Lung (tissue), 12 donors: ENCODE measurements around the gene CAST. TPM values are rescaled to one million over a fixed set of nuclear protein-coding genes. Genes with fewer than 3 reads are reported as not detected.
"Not testable (repeated sequence)": the region's sequence is repeated elsewhere in the genome, so short reads cannot be mapped to it uniquely, and the experiment has no call there.

Experiments used
- ATAC-seq: fragments of 200-7000 bp; cut with Tn5 transposase; one replicate; pipeline ENCODE4 v1.9.1; 2020; ENCODE audit warnings: moderate number of reproducible peaks; ENCODE audit not compliant: insufficient read depth, low FRiP score
- DNase-seq, 3 donors: peaks; one replicate each; pipeline ENCODE4 v3.0.0-alpha.2; 2013 to 2017
- H3K27ac ChIP-seq, 2 donors: one replicate each; pipeline ENCODE4 v1.5.1; 2013; ENCODE audit warnings: mild to moderate bottlenecking in 2 of 2, moderate library complexity in 2 of 2, control low read depth in 1 of 2, inconsistent platforms in 1 of 2, low read depth in 1 of 2, low read length in 1 of 2
- H3K27me3 ChIP-seq, 3 donors: one replicate each; pipeline ENCODE4 v1.5.1; 2013; ENCODE audit warnings: low read length in 2 of 3; ENCODE audit not compliant: control insufficient read depth in 3 of 3, insufficient read depth in 3 of 3
- H3K36me3 ChIP-seq, 4 donors: one replicate each; pipeline ENCODE4 v1.5.1; 2013; ENCODE audit warnings: low read length in 4 of 4, mild to moderate bottlenecking in 1 of 4, moderate library complexity in 1 of 4; ENCODE audit not compliant: control insufficient read depth in 4 of 4, insufficient read depth in 4 of 4
- H3K4me1 ChIP-seq, 5 donors: one replicate each; pipeline ENCODE4 v1.5.1; 2013; ENCODE audit warnings: low read length in 5 of 5, mild to moderate bottlenecking in 2 of 5, moderate library complexity in 1 of 5; ENCODE audit not compliant: control insufficient read depth in 5 of 5, insufficient read depth in 5 of 5
- H3K4me3 ChIP-seq: one replicate; pipeline ENCODE4 v1.5.1; 2013; ENCODE audit warnings: mild to moderate bottlenecking, control low read depth, moderate library complexity
- H3K9ac ChIP-seq, 2 donors: one replicate each; pipeline ENCODE4 v1.5.1; 2013; ENCODE audit warnings: low read length in 2 of 2, control low read depth in 1 of 2; ENCODE audit not compliant: insufficient read depth in 1 of 2
- H3K9me3 ChIP-seq, 4 donors: one replicate each; pipeline ENCODE4 v1.5.1; 2013; ENCODE audit warnings: low read length in 3 of 4, mild to moderate bottlenecking in 1 of 4, moderate library complexity in 1 of 4; ENCODE audit not compliant: control insufficient read depth in 4 of 4, insufficient read depth in 3 of 4
- CTCF ChIP-seq: IDR thresholded peaks from 2 replicates; pipeline ENCODE4 v1.5.1; 2012; ENCODE audit warnings: mild to moderate bottlenecking; ENCODE audit errors: control extremely low read depth, extremely low read depth
- WGBS, 2 donors: extraction: QIAGEN DNeasy Blood & Tissue Kit; methylation state at CpG; one replicate each; pipeline ENCODE4 v1.1.7; 2013; 5-methylcytosine and 5-hydroxymethylcytosine counted together
- polyA plus RNA-seq, 2 donors: library from polyadenylated mRNA; stranded (reverse); fragments of 200-250 nt; gene quantifications; one replicate each; pipeline ENCODE4 v1.2.1, GENCODE V29; 2013
- total RNA-seq, 2 donors: library from RNA; depleted of rRNA in 1 of 2; stranded (reverse); fragments of >200 nt in 1 of 2; gene quantifications; one replicate each; pipeline ENCODE4 v1.2.1, GENCODE V29; 2014 to 2021
- donor health status: control.
- donor health status: control.
- donor health status: Bipolar disorder and iron deficiency.
- donor health status: healthy.
- donor health status: DM: yes; HTN: yes; CAD: no.

Gene CAST
- total and polyA plus RNA-seq, 4 donors: 84.8 to 279 (median 184) TPM

GRCh38 chr5:96616801-96617200 lies 45.4 kb upstream of the CAST start:
- no peak for TF ChIP-seq CTCF
- H3K9ac ChIP-seq: no peak overlapping the region
- no peak overlapping the region for H3K4me3 ChIP-seq
- DNase-seq (no peak), ATAC-seq (no peak)
- 90 to 98% methylated on average over 3 of the region's 3 CpGs for WGBS, 2 donors
- H3K36me3 ChIP-seq: no peaks in the 10 kb centered on the region
- peaks cover 0 to 5% (median 0%) of the 10 kb centered on the region in 5 donors for H3K4me1 ChIP-seq
- H3K9me3 ChIP-seq: peaks cover 0 to 3% (median 0%) of the 10 kb centered on the region in 4 donors
- H3K27me3 ChIP-seq: no peaks in the 10 kb centered on the region
- H3K27ac ChIP-seq: no peak overlapping the region

DNA sequence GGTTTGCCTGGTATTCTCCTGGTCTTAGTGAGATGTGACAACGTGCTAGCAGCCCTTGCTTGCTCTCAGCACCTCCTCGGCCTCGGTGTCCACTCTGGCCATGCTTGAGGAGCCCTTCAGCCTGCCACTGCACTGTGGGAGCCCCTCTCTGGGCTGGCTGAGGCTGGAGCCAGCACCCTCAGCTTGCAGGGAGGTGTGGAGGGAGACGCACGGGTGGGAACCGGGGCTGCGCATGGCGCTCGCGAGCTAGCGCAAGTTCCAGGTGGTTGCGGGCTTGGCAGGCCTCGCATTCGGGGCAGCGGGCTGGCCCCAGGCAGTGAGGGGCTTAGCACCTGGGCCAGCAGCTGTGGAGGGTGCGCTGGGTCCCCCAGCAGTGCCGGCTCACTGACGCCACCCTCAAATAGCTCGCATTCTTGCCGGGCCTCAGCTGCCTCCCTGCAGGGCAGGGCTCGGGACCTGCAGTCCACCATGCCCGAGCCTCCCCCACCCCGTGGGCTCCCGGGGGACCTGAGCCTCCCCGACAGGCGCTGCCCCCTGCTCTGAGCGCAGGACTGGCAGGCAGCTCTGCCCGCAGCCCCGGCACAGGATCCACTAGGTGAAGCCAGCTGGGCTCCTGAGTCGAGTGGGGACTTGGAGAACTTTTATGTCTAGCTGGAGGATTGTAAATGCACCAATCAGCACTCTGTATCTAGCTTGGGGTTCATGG lies 43.7 kb upstream of the CAST start:
- not testable (repeated sequence) for DNase-seq, H3K27ac ChIP-seq, H3K4me3 ChIP-seq, H3K9ac ChIP-seq, H3K9me3 ChIP-seq, H3K36me3 ChIP-seq, H3K27me3 ChIP-seq, ATAC-seq, H3K4me1 ChIP-seq
- WGBS, 2 donors: 95 to 97% methylated on average over 30 of the region's 30 CpGs

DNA sequence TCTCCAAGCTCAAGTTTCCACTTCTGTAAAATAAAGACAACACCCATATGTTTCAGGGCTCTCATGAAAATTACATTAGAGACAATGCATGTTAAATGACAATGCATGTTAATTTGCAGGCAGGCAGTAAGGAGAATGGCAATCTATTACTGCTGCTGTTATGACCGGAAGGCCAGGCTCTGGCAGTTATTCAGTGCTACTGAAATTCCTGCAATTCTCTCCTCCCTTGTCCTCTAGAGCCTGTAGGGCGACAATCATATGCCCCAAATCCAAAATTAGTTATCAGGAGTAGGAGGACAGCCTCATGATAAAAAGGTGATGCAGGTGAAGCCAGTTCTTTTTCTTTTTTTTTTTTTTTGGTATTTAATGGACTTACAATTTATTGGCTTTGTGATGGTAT lies 42.2 kb upstream of the CAST start:
- peaks cover 0 to 3% (median 0%) of the 10 kb centered on the region in 4 donors for H3K9me3 ChIP-seq
- no peak overlapping the region for H3K27ac ChIP-seq
- WGBS, 2 donors: 82 to 94% methylated on average over 2 of the region's 2 CpGs
- ATAC-seq: no peak
- no peak for TF ChIP-seq CTCF
- H3K9ac ChIP-seq: no peak overlapping the region
- no peak for DNase-seq
- H3K4me3 ChIP-seq: no peak overlapping the region
- H3K27me3 ChIP-seq: no peaks in the 10 kb centered on the region
- H3K4me1 ChIP-seq: peaks cover 0 to 3% (median 0%) of the 10 kb centered on the region in 5 donors
- H3K36me3 ChIP-seq: no peaks in the 10 kb centered on the region

GRCh38 chr5:96624596-96624995 lies 37.6 kb upstream of the CAST start:
- ATAC-seq: no peak
- Histone ChIP-seq H3K36me3 (no peaks in the 10 kb centered on the region), H3K27ac (no peak overlapping the region), H3K4me3 (no peak overlapping the region), H3K4me1 (peaks cover 0 to 14% (median 0%) of the 10 kb centered on the region in 5 donors), H3K27me3 (no peaks in the 10 kb centered on the region), H3K9me3 (no peaks in the 10 kb centered on the region), H3K9ac (no peak overlapping the region)
- DNase-seq: no peak
- 69 to 74% methylated on average over 3 of the region's 3 CpGs for WGBS, 2 donors
- TF ChIP-seq CTCF: no peak
